ENCODE data around the gene FYN.

The FYN gene

GRCh38 chr6:111730864-111731263, 142.4 kb downstream of the FYN start:
- H3K4me3 ChIP-seq (replicated peaks in 1 of 2; ENCODE audit: low read depth in 2 of 2, low read length in 2 of 2): no peak overlapping the region
- no peak for TF ChIP-seq CTCF (IDR thresholded peaks at IDR 0.05; ENCODE audit: low read depth, low read length)
- DNase-seq (ENCODE audit: low read depth in 2 of 2): peak in 1 of 2 donors; percentile 13

GRCh38 chr6:111727802-111728201, 145.4 kb downstream of the FYN start:
- peak; percentile 48 for TF ChIP-seq CTCF (IDR thresholded peaks at IDR 0.05; ENCODE audit: low read depth, low read length)
- DNase-seq (ENCODE audit: low read depth in 2 of 2): peak; percentile 55 to 67
- no peak overlapping the region for H3K4me3 ChIP-seq (replicated peaks in 1 of 2; ENCODE audit: low read depth in 2 of 2, low read length in 2 of 2)

- no peak for TF ChIP-seq CTCF (IDR thresholded peaks at IDR 0.05; ENCODE audit: low read depth, low read length)
- H3K4me3 ChIP-seq (replicated peaks in 1 of 2; ENCODE audit: low read depth in 2 of 2, low read length in 2 of 2): no peak overlapping the region
- peak; percentile 49 to 82 for DNase-seq (ENCODE audit: low read depth in 2 of 2)
Measured at GRCh38 chr6:111727041-111727440, 146.2 kb downstream of the FYN start.

- peak in 1 of 2 donors; percentile 40 for DNase-seq (ENCODE audit: low read depth in 2 of 2)
- TF ChIP-seq CTCF (IDR thresholded peaks at IDR 0.05; ENCODE audit: low read depth, low read length): no peak
- H3K4me3 ChIP-seq (replicated peaks in 1 of 2; ENCODE audit: low read depth in 2 of 2, low read length in 2 of 2): no peak overlapping the region
Measured at GRCh38 chr6:111725446-111726112, 147.7 kb downstream of the FYN start.

GRCh38 chr6:111724505-111724904, 148.7 kb downstream of the FYN start:
- DNase-seq (ENCODE audit: low read depth in 2 of 2): no peak
- no peak for TF ChIP-seq CTCF (IDR thresholded peaks at IDR 0.05; ENCODE audit: low read depth, low read length)
- H3K4me3 ChIP-seq (replicated peaks in 1 of 2; ENCODE audit: low read depth in 2 of 2, low read length in 2 of 2): no peak overlapping the region

- DNase-seq (ENCODE audit: low read depth in 2 of 2): no peak
- TF ChIP-seq CTCF (IDR thresholded peaks at IDR 0.05; ENCODE audit: low read depth, low read length): no peak
- no peak overlapping the region for H3K4me3 ChIP-seq (replicated peaks in 1 of 2; ENCODE audit: low read depth in 2 of 2, low read length in 2 of 2)
Measured at GRCh38 chr6:111724039-111724438, 149.2 kb downstream of the FYN start.

Measured in cardiac fibroblast (primary cell).